A673 (cell line): ENCODE data around the gene JAG1. TPM values are rescaled to one million over a fixed set of nuclear protein-coding genes. Genes with fewer than 3 reads are reported as not detected.

Source experiments
- BruUV-seq: library from RNA; stranded (reverse); fragments of 400-500 nt; replicated peaks from 2 replicates; lab custom pipeline; 2021; lab: Mats Ljungman, UMichigan
- CTCF ChIA-PET: fragments of 300-600 bp; sonication (Branson Sonifier 250); formaldehyde crosslinking; loops from one replicate; lab custom pipeline; 2022; ENCODE audit warnings: antibody characterized with exemption; lab: Charles Lee
- POLR2A ChIA-PET: fragments of 300-600 bp; sonication (Branson Sonifier 250); formaldehyde crosslinking; loops from one replicate; lab custom pipeline; 2022; ENCODE audit warnings: antibody characterized with exemption; ENCODE audit not compliant: low non-redundant PET; lab: Charles Lee
- DNase-seq: peaks from one replicate; pipeline ENCODE4 v3.0.0-alpha.2; 2015; ENCODE audit warnings: low spot score
- H3K27ac ChIP-seq: fragments of 200-600 bp; sonication (generic); 2 replicates; pipeline ENCODE4 v1.5.1; 2016; ENCODE audit warnings: mixed run types, low read depth, mild to moderate bottlenecking, mixed read lengths, antibody characterized with exemption, low read length; ENCODE audit not compliant: poor library complexity, severe bottlenecking
- H3K27me3 ChIP-seq: fragments of 200-600 bp; sonication (generic); replicated peaks from 2 replicates; pipeline ENCODE4 v1.6.1; 2017; ENCODE audit warnings: mixed run types, low read depth, mild to moderate bottlenecking, mixed read lengths, antibody characterized with exemption, low read length; ENCODE audit not compliant: insufficient read depth, poor library complexity
- H3K36me3 ChIP-seq: fragments of 200-600 bp; sonication (generic); 2 replicates; pipeline ENCODE4 v1.6.1; 2016; ENCODE audit warnings: mixed run types, mild to moderate bottlenecking, mixed read lengths, antibody characterized with exemption, low read length; ENCODE audit not compliant: insufficient read depth, poor library complexity, severe bottlenecking
- H3K4me1 ChIP-seq: fragments of 200-600 bp; sonication (generic); 2 replicates; pipeline ENCODE4 v1.6.1; 2017; ENCODE audit warnings: mixed run types, mild to moderate bottlenecking, mixed read lengths, antibody characterized with exemption, low read length; ENCODE audit not compliant: insufficient read depth, poor library complexity, severe bottlenecking
- H3K4me3 ChIP-seq: fragments of 200-600 bp; sonication (generic); 2 replicates; pipeline ENCODE4 v1.5.1; 2016; ENCODE audit warnings: low read depth, mixed run types, mild to moderate bottlenecking, mixed read lengths, low read length; ENCODE audit not compliant: poor library complexity, severe bottlenecking
- H3K9me3 ChIP-seq: fragments of 200-600 bp; sonication (generic); 2 replicates; pipeline ENCODE4 v1.6.1; 2016; ENCODE audit warnings: mixed run types, low read depth, mild to moderate bottlenecking, mixed read lengths, antibody characterized with exemption, low read length; ENCODE audit not compliant: poor library complexity, severe bottlenecking
- CTCF ChIP-seq: fragments of 300-800, 200-600 bp; sonication (generic); conservative IDR thresholded peaks from 2 replicates; pipeline ENCODE4 v1.5.1; 2017; ENCODE audit warnings: low read depth, mild to moderate bottlenecking, antibody characterized with exemption, low read length, moderate library complexity, mixed read lengths
- EZH2 ChIP-seq: fragments of 200-600 bp; sonication (generic); IDR thresholded peaks from 2 replicates; pipeline ENCODE4 v1.6.1; 2017; ENCODE audit warnings: borderline replicate concordance, low read depth, mild to moderate bottlenecking, mixed read lengths, antibody characterized with exemption, low read length; ENCODE audit not compliant: poor library complexity, severe bottlenecking
- intact Hi-C: fragments of 100-400 bp; cut with micrococcal nuclease; formaldehyde crosslinking; loops from one replicate; pipeline ENCODE4 v1.10.0; 2022; ENCODE audit not compliant: unreplicated experiment
- total RNA-seq: library from RNA; stranded (reverse); gene quantifications from 2 replicates; pipeline ENCODE4 v1.2.3, GENCODE V29; 2021

Gene JAG1
- total RNA-seq, 1 experiment from 2014 or later: 57.5 TPM

- ChIA-PET CTCF (no interaction called here), POLR2A (interaction anchor here (0.5 kb wide), 1 partner anchor 1043 kb away, joined by 8 read pairs; no protein-coding TSS in a partner anchor)
- Histone ChIP-seq H3K27ac (no peak overlapping the region), H3K9me3 (no peaks in the 10 kb centered on the region), H3K27me3 (no peaks in the 10 kb centered on the region), H3K4me3 (no peak overlapping the region), H3K36me3 (peaks cover 56% of the 10 kb centered on the region), H3K4me1 (peaks cover 49% of the 10 kb centered on the region)
- no TSS peak for BruUV-seq
- intact Hi-C loops: no loop called here
- no peak for DNase-seq
- TF ChIP-seq CTCF (no peak), EZH2 (no peak)
Observed at GRCh38 chr20:10663756-10664155, 10.0 kb downstream of the JAG1 start.

GRCh38 chr20:10662661-10663458 is 10.9 kb downstream of the JAG1 start:
- intact Hi-C loops: no loop called here
- Histone ChIP-seq H3K9me3 (no peaks in the 10 kb centered on the region), H3K27ac (no peak overlapping the region), H3K36me3 (peaks cover 58% of the 10 kb centered on the region), H3K4me3 (no peak overlapping the region), H3K27me3 (no peaks in the 10 kb centered on the region), H3K4me1 (peaks cover 40% of the 10 kb centered on the region)
- CTCF ChIA-PET: no interaction called here
- DNase-seq: no peak
- no TSS peak for BruUV-seq
- TF ChIP-seq EZH2 (no peak), CTCF (no peak)
- POLR2A ChIA-PET: interaction anchor here (0.7 kb wide), 1 partner anchor 11 kb away, joined by 3 read pairs; no protein-coding TSS in a partner anchor

GRCh38 chr20:10662151-10662550 is 11.6 kb downstream of the JAG1 start:
- CTCF ChIA-PET: no interaction called here
- H3K27me3 ChIP-seq: no peaks in the 10 kb centered on the region
- POLR2A ChIA-PET: no interaction called here
- H3K9me3 ChIP-seq: no peaks in the 10 kb centered on the region
- no peak for DNase-seq
- intact Hi-C loops: no loop called here
- TF ChIP-seq EZH2: no peak
- no peak for TF ChIP-seq CTCF
- peaks cover 65% of the 10 kb centered on the region for H3K36me3 ChIP-seq
- BruUV-seq: no TSS peak
- no peak overlapping the region for H3K27ac ChIP-seq
- peaks cover 33% of the 10 kb centered on the region for H3K4me1 ChIP-seq
- no peak overlapping the region for H3K4me3 ChIP-seq
